ENCODE results near the gene PLCL2. TPM values are rescaled to one million over a fixed set of nuclear protein-coding genes. Genes with fewer than 3 reads are reported as not detected.

PLCL2 gene
- total and polyA plus RNA-seq, 2 donors (not counting 3 experiments of a cell fraction or from before 2014, with no cell fraction given), result 2.3 to 10.7 TPM

DNA sequence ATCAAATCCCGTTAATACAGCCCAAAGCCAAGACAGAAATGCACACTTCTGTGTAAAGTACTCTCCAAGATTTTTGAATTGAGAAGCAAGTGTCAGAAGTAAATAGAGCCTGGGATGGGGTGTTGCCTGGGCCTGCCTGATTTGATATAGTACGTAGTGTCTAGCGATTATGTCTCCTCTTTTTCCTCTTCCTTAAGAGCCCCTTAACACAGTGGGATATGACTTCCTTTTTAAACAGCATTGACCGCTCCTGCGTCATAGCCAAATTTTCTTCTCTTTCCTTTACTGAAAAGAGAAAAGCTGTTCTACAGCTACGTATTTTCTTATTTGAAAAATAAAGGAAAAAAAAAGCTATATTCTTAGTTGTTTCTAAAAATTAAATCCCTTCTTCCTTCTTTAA, 97.7 kb downstream of the PLCL2 start:
- Histone ChIP-seq H3K9me1 (replicated peaks; ENCODE audit: control insufficient read depth, extremely low read depth, insufficient read depth, low read length) (no peaks in the 10 kb centered on the region), H3K4me3 (replicated peaks in 1 of 3; ENCODE audit: insufficient read depth in 1 of 3, low read depth in 1 of 3, low read length in 3 of 3) (no peak overlapping the region), H3K9ac (replicated peaks; ENCODE audit: extremely low read depth, insufficient read depth, low read length) (no peak overlapping the region), H3K27me3 (ENCODE audit: control insufficient read depth in 2 of 2, insufficient read depth in 2 of 2, low read length in 2 of 2) (no peaks in the 10 kb centered on the region), H3K27ac (ENCODE audit: insufficient read depth, low read depth, low read length) (no peak overlapping the region), H3K4me2 (ENCODE audit: insufficient read depth, low read length) (no peak overlapping the region), H2AFZ (ENCODE audit: low read depth, low read length) (no peak overlapping the region), H3K4me1 (ENCODE audit: control insufficient read depth, extremely low read depth, insufficient read depth, low read length) (no peaks in the 10 kb centered on the region), H4K20me1 (replicated peaks; ENCODE audit: control insufficient read depth, extremely low read depth, insufficient read depth, low read length) (peaks cover 2% of the 10 kb centered on the region), H3K9me3 (replicated peaks; ENCODE audit: control insufficient read depth, insufficient read depth, low read length) (no peaks in the 10 kb centered on the region), H3K36me3 (ENCODE audit: control insufficient read depth in 2 of 2, extremely low read depth in 1 of 2, insufficient read depth in 2 of 2, low read length in 2 of 2) (no peaks in the 10 kb centered on the region), H3K79me2 (ENCODE audit: control insufficient read depth, insufficient read depth, low read length) (no peaks in the 10 kb centered on the region)
- CTCF ChIA-PET, result interaction anchor here (1.1 to 2.9 kb wide), 2 partner anchors 58 to 154 kb away, joined by 3 to 10 read pairs; no protein-coding TSS in a partner anchor
- intact Hi-C loops (cut with micrococcal nuclease), result no loop called here
- DNase-seq (ENCODE audit: low read depth, low spot score) (no peak), FAIRE-seq (no peak)
- dilution Hi-C loops (cut with MboI; ENCODE audit: extremely low pct_ligation_motif_present, low sequenced_read_pairs), result no loop called here
- POLR2A ChIA-PET, result interaction anchor here (0.6 kb wide), 1 partner anchor 131 kb away, joined by 4 read pairs; no protein-coding TSS in a partner anchor
- TF ChIP-seq, protein P1, sequence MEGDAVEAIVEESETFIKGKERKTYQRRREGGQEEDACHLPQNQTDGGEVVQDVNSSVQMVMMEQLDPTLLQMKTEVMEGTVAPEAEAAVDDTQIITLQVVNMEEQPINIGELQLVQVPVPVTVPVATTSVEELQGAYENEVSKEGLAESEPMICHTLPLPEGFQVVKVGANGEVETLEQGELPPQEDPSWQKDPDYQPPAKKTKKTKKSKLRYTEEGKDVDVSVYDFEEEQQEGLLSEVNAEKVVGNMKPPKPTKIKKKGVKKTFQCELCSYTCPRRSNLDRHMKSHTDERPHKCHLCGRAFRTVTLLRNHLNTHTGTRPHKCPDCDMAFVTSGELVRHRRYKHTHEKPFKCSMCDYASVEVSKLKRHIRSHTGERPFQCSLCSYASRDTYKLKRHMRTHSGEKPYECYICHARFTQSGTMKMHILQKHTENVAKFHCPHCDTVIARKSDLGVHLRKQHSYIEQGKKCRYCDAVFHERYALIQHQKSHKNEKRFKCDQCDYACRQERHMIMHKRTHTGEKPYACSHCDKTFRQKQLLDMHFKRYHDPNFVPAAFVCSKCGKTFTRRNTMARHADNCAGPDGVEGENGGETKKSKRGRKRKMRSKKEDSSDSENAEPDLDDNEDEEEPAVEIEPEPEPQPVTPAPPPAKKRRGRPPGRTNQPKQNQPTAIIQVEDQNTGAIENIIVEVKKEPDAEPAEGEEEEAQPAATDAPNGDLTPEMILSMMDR (IDR thresholded peaks at IDR 0.05; ENCODE audit: extremely low read depth in 1 of 2, insufficient read depth in 1 of 2, low read depth in 1 of 2, low read length in 2 of 2), result no peak
- no peak for TF ChIP-seq MYC (IDR thresholded peaks at IDR 0.05; ENCODE audit: low read depth, low read length)
- BruUV-seq (replicated peaks), result no TSS peak

DNA sequence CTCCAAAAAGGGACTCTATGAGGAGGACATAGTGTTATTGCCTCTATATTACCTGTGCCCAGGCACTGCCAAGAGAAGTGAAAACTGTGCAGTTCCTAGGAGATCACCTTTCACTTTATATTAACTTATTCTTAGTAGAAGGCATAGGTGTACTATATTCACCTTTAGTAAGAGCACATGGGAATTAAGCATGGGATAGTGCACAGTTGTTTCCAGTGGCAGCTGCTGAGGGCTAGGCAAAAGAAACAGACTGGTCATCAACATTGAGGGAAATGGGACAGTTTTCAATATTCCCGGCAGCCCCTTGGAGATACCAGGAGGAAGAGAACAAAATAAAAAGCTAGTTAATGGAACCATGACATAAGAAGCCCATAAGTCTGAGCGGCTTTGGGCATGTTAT, 100.9 kb downstream of the PLCL2 start:
- CTCF ChIA-PET, result interaction anchor here (1.2 to 2.9 kb wide), 4 partner anchors 11 to 157 kb away, joined by 3 to 10 read pairs (median 6); no protein-coding TSS in a partner anchor

More for the DNA sequence above, 100.9 kb downstream of the PLCL2 start:
- no peaks in the 10 kb centered on the region for H3K36me3 ChIP-seq (ENCODE audit: control insufficient read depth in 2 of 2, extremely low read depth in 1 of 2, insufficient read depth in 2 of 2, low read length in 2 of 2)
- intact Hi-C loops (cut with micrococcal nuclease) (no loop called here), dilution Hi-C loops (cut with MboI; ENCODE audit: extremely low pct_ligation_motif_present, low sequenced_read_pairs) (no loop called here)
- no peak overlapping the region for H3K4me3 ChIP-seq (replicated peaks in 1 of 3; ENCODE audit: insufficient read depth in 1 of 3, low read depth in 1 of 3, low read length in 3 of 3)
- H3K27ac ChIP-seq (ENCODE audit: insufficient read depth, low read depth, low read length), result no peak overlapping the region
- no peak overlapping the region for H2AFZ ChIP-seq (ENCODE audit: low read depth, low read length)
- H3K9me1 ChIP-seq (replicated peaks; ENCODE audit: control insufficient read depth, extremely low read depth, insufficient read depth, low read length), result no peaks in the 10 kb centered on the region
- no peaks in the 10 kb centered on the region for H3K27me3 ChIP-seq (ENCODE audit: control insufficient read depth in 2 of 2, insufficient read depth in 2 of 2, low read length in 2 of 2)
- H3K4me1 ChIP-seq (ENCODE audit: control insufficient read depth, extremely low read depth, insufficient read depth, low read length), result no peaks in the 10 kb centered on the region
- FAIRE-seq, result no peak
- TF ChIP-seq POLR2A (IDR thresholded peaks at IDR 0.05; ENCODE audit: low read depth, low read length) (no peak), MYC (IDR thresholded peaks at IDR 0.05; ENCODE audit: low read depth, low read length) (no peak), JUN (IDR thresholded peaks at IDR 0.05; ENCODE audit: borderline replicate concordance, insufficient read depth, insufficient read length, low read depth) (no peak)
- no peak for DNase-seq (ENCODE audit: low read depth, low spot score)
- no peak overlapping the region for H3K4me2 ChIP-seq (ENCODE audit: insufficient read depth, low read length)
- H3K79me2 ChIP-seq (ENCODE audit: control insufficient read depth, insufficient read depth, low read length), result no peaks in the 10 kb centered on the region
- H3K9ac ChIP-seq (replicated peaks; ENCODE audit: extremely low read depth, insufficient read depth, low read length), result no peak overlapping the region
- no peaks in the 10 kb centered on the region for H4K20me1 ChIP-seq (replicated peaks; ENCODE audit: control insufficient read depth, extremely low read depth, insufficient read depth, low read length)
- no peaks in the 10 kb centered on the region for H3K9me3 ChIP-seq (replicated peaks; ENCODE audit: control insufficient read depth, insufficient read depth, low read length)
- BruUV-seq (replicated peaks), result no TSS peak
- POLR2A ChIA-PET, result no interaction called here
